Lung (tissue), 12 donors: ENCODE results near the gene SCFD1. TPM values are rescaled to one million over a fixed set of nuclear protein-coding genes. Genes with fewer than 3 reads are reported as not detected.

Experiments
- ATAC-seq: fragments of 200-7000 bp; cut with Tn5 transposase; one replicate; pipeline ENCODE4 v1.9.1; 2020; ENCODE audit warnings: moderate number of reproducible peaks; ENCODE audit not compliant: insufficient read depth, low FRiP score
- DNase-seq, 3 donors: peaks; one replicate each; pipeline ENCODE4 v3.0.0-alpha.2; 2013 to 2017
- H3K27ac ChIP-seq, 2 donors: one replicate each; pipeline ENCODE4 v1.5.1; 2013; ENCODE audit warnings: mild to moderate bottlenecking in 2 of 2, moderate library complexity in 2 of 2, control low read depth in 1 of 2, inconsistent platforms in 1 of 2, low read depth in 1 of 2, low read length in 1 of 2
- H3K27me3 ChIP-seq, 3 donors: one replicate each; pipeline ENCODE4 v1.5.1; 2013; ENCODE audit warnings: low read length in 2 of 3; ENCODE audit not compliant: control insufficient read depth in 3 of 3, insufficient read depth in 3 of 3
- H3K36me3 ChIP-seq, 4 donors: one replicate each; pipeline ENCODE4 v1.5.1; 2013; ENCODE audit warnings: low read length in 4 of 4, mild to moderate bottlenecking in 1 of 4, moderate library complexity in 1 of 4; ENCODE audit not compliant: control insufficient read depth in 4 of 4, insufficient read depth in 4 of 4
- H3K4me1 ChIP-seq, 5 donors: one replicate each; pipeline ENCODE4 v1.5.1; 2013; ENCODE audit warnings: low read length in 5 of 5, mild to moderate bottlenecking in 2 of 5, moderate library complexity in 1 of 5; ENCODE audit not compliant: control insufficient read depth in 5 of 5, insufficient read depth in 5 of 5
- H3K4me3 ChIP-seq: one replicate; pipeline ENCODE4 v1.5.1; 2013; ENCODE audit warnings: mild to moderate bottlenecking, control low read depth, moderate library complexity
- H3K9ac ChIP-seq, 2 donors: one replicate each; pipeline ENCODE4 v1.5.1; 2013; ENCODE audit warnings: low read length in 2 of 2, control low read depth in 1 of 2; ENCODE audit not compliant: insufficient read depth in 1 of 2
- H3K9me3 ChIP-seq, 4 donors: one replicate each; pipeline ENCODE4 v1.5.1; 2013; ENCODE audit warnings: low read length in 3 of 4, mild to moderate bottlenecking in 1 of 4, moderate library complexity in 1 of 4; ENCODE audit not compliant: control insufficient read depth in 4 of 4, insufficient read depth in 3 of 4
- WGBS, 2 donors: extraction: QIAGEN DNeasy Blood & Tissue Kit; methylation state at CpG; one replicate each; pipeline ENCODE4 v1.1.7; 2013; 5-methylcytosine and 5-hydroxymethylcytosine counted together
- polyA plus RNA-seq, 2 donors: library from polyadenylated mRNA; stranded (reverse); fragments of 200-250 nt; gene quantifications; one replicate each; pipeline ENCODE4 v1.2.1, GENCODE V29; 2013
- total RNA-seq, 2 donors: library from RNA; depleted of rRNA in 1 of 2; stranded (reverse); fragments of >200 nt in 1 of 2; gene quantifications; one replicate each; pipeline ENCODE4 v1.2.1, GENCODE V29; 2014 to 2021
- TF ChIP-seq, protein P1 (sequence below): IDR thresholded peaks from 2 replicates; pipeline ENCODE4 v1.5.1; 2012; ENCODE audit warnings: mild to moderate bottlenecking; ENCODE audit errors: control extremely low read depth, extremely low read depth
- donor health status: control.
- donor health status: control.
- donor health status: Bipolar disorder and iron deficiency.
- donor health status: healthy.
- donor health status: DM: yes; HTN: yes; CAD: no.

Gene SCFD1
- total and polyA plus RNA-seq, 4 donors, result 36.5 to 232 (median 87.7) TPM

DNA sequence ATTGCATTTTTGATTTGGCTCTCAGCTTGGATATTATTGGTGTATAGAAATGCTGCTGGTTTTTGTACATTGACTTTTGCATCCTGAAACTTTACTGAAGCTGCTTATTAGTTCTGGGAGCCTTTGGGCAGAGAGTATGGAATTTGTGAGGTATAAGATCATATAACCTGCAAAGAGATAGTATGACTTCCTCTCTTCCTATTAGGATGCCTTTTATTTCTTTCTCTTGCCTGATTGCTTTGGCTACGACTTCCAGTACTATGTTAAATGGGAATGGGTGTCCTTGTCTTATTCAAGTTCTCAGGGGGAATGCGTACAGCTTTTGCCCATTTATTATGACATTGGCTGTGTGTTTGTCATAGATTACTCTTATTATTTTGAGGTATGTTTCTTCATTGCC lies 23.5 kb downstream of the SCFD1 start:
- TF ChIP-seq, protein P1, sequence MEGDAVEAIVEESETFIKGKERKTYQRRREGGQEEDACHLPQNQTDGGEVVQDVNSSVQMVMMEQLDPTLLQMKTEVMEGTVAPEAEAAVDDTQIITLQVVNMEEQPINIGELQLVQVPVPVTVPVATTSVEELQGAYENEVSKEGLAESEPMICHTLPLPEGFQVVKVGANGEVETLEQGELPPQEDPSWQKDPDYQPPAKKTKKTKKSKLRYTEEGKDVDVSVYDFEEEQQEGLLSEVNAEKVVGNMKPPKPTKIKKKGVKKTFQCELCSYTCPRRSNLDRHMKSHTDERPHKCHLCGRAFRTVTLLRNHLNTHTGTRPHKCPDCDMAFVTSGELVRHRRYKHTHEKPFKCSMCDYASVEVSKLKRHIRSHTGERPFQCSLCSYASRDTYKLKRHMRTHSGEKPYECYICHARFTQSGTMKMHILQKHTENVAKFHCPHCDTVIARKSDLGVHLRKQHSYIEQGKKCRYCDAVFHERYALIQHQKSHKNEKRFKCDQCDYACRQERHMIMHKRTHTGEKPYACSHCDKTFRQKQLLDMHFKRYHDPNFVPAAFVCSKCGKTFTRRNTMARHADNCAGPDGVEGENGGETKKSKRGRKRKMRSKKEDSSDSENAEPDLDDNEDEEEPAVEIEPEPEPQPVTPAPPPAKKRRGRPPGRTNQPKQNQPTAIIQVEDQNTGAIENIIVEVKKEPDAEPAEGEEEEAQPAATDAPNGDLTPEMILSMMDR, result no peak
- Histone ChIP-seq H3K4me1 (no peaks in the 10 kb centered on the region), H3K27me3 (no peaks in the 10 kb centered on the region), H3K9me3 (peaks cover 0 to 6% (median 2%) of the 10 kb centered on the region in 4 donors), H3K36me3 (peaks cover 9 to 32% (median 21%) of the 10 kb centered on the region in 4 donors), H3K9ac (no peak overlapping the region), H3K27ac (no peak overlapping the region), H3K4me3 (no peak overlapping the region)
- no peak for ATAC-seq
- no peak for DNase-seq
- 99 to 100% methylated on average over 2 of the region's 2 CpGs for WGBS, 2 donors

DNA sequence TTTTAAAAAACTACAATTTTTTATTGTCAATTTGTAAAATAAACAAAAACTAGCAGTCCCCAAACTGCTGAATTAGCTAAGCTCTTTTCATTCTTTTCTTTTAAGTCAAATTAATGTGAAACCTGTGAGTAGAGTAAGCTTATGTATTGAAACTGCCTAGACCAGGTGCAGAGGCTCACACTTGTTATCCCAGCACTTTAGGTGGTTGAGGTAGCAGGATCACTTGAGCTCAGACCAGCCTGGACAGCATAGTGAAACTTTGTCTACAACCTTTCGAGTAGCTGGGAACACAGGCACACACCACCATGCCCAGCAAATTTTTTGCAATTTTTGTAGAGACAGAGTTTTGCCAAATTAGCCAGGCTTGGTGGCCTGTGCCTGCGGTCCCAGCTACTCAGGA lies 26.4 kb downstream of the SCFD1 start:
- no peaks in the 10 kb centered on the region for H3K4me1 ChIP-seq
- no peak overlapping the region for H3K9ac ChIP-seq
- ATAC-seq, result no peak
- TF ChIP-seq, protein P1, result no peak
- no peak overlapping the region for H3K27ac ChIP-seq
- 98 to 100% methylated on average over 2 of the region's 2 CpGs for WGBS, 2 donors
- no peaks in the 10 kb centered on the region for H3K27me3 ChIP-seq
- H3K36me3 ChIP-seq, result peaks cover 10 to 36% (median 30%) of the 10 kb centered on the region in 4 donors
- DNase-seq, result no peak
- peaks cover 0 to 6% (median 2%) of the 10 kb centered on the region in 4 donors for H3K9me3 ChIP-seq
- H3K4me3 ChIP-seq, result no peak overlapping the region

DNA sequence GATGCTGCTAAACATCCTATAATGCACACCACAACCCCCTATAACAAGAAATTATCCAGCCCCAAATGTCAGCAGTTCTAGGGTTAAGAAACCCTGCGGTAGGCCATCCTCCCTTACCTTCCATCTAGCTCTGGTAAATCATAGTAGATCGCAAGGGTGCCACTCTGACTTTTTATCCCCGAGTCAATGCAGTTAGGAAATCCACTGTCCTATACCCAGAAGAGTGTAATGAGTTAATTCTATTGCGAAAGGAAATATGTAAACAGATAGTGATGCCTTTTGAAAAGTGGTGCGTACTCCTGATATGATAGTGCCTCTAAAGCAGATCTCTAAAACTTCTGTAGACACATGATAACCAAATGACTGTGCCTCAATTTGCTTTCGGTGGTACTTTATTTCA lies 29.8 kb downstream of the SCFD1 start:
- H3K36me3 ChIP-seq, result peaks cover 16 to 46% (median 30%) of the 10 kb centered on the region in 4 donors

More for the DNA sequence above, 29.8 kb downstream of the SCFD1 start:
- DNase-seq, result no peak
- no peak for ATAC-seq
- Histone ChIP-seq H3K27ac (no peak overlapping the region), H3K4me1 (no peaks in the 10 kb centered on the region), H3K9me3 (no peaks in the 10 kb centered on the region), H3K27me3 (no peaks in the 10 kb centered on the region), H3K9ac (no peak overlapping the region), H3K4me3 (no peak overlapping the region)
- 79 to 83% methylated on average over 6 of the region's 6 CpGs for WGBS, 2 donors
- TF ChIP-seq, protein P1, result no peak
